ENCODE data around the gene NEMP1.

GRCh38 chr12:57029457-57029856 is 49.1 kb downstream of the NEMP1 start:
- TF ChIP-seq POLR2AphosphoS5 (IDR thresholded peaks at IDR 0.05) (no peak), CTCF (IDR thresholded peaks at IDR 0.05; ENCODE audit: poor library complexity, severe bottlenecking) (no peak), REST (IDR thresholded peaks at IDR 0.05; ENCODE audit: borderline replicate concordance) (no peak), EZH2 (IDR thresholded peaks at IDR 0.05; ENCODE audit: borderline replicate concordance, insufficient read depth, low read length, poor library complexity, severe bottlenecking) (no peak), EP300 (conservative IDR thresholded peaks at IDR 0.05; ENCODE audit: poor library complexity, severe bottlenecking) (no peak), RAD21 (conservative IDR thresholded peaks at IDR 0.05) (no peak), MXI1 (conservative IDR thresholded peaks at IDR 0.05; ENCODE audit: poor library complexity, severe bottlenecking) (no peak)
